K562 (cell line): ENCODE measurements around the gene TLR5. TPM values are rescaled to one million over a fixed set of nuclear protein-coding genes. Genes with fewer than 3 reads are reported as not detected.
A peak's percentile ranks its signal among the peaks of the same experiment; 100 is the strongest.

Experiments
- ATAC-seq: fragments of 200-7000 bp; cut with Tn5 transposase; 3 replicates; pipeline ENCODE4 v1.9.1; 2020; ENCODE audit warnings: moderate library complexity
- BruUV-seq: library from RNA; stranded (reverse); fragments of 400-500 nt; replicated peaks from 2 replicates; lab custom pipeline; 2021; lab: Mats Ljungman, UMichigan
- CTCF ChIA-PET: fragments of 300-600 bp; formaldehyde crosslinking; extraction: SDS; loops from one replicate; lab custom pipeline; 2021; ENCODE audit warnings: low intra/inter-chr PET ratio; lab: Yijun Ruan, JAX
- POLR2A ChIA-PET: fragments of 300-600, 350-650 bp; sonication (Branson Sonifier 250); formaldehyde crosslinking; extraction: SDS; loops from one replicate; lab custom pipeline; 2021; ENCODE audit warnings: antibody characterized with exemption, inconsistent platforms; lab: Yijun Ruan, JAX
- DNase-seq, 4 experiments: peaks; one replicate each; pipeline versions ENCODE4 v3.0.0 to v3.0.0-alpha.2; 2011 to 2018; ENCODE audit warnings: low spot score in 3 of 4, mixed read lengths in 3 of 4; ENCODE audit errors: extremely low read depth in 1 of 4
- FAIRE-seq: peaks from 2 replicates; lab custom pipeline; 2011; peaks lifted over from hg19 to GRCh38; lab: Jason Lieb, UNC
- H2AFZ ChIP-seq: 2 replicates; pipeline ENCODE4 v1.6.0; 2011; ENCODE audit warnings: low read depth, low read length, control low read depth, inconsistent platforms
- H3K27ac ChIP-seq: fragments of 200-600 bp; 3 replicates; pipeline ENCODE4 v1.8.0; 2011; ENCODE audit warnings: low read depth, mild to moderate bottlenecking, control low read depth, inconsistent platforms, low read length, moderate library complexity, mixed read lengths; ENCODE audit errors: extremely low read depth
- H3K27me3 ChIP-seq, 2 experiments: fragments of 300-600 bp in 1 of 2; 2 replicates in 1 of 2; 3 replicates in 1 of 2; pipeline versions ENCODE4 v1.6.0 to v1.8.0; 2011; ENCODE audit warnings: inconsistent platforms in 2 of 2, low read length in 2 of 2, mild to moderate bottlenecking in 1 of 2, mixed read lengths in 1 of 2, moderate library complexity in 1 of 2; ENCODE audit not compliant: control insufficient read depth in 2 of 2, insufficient read depth in 2 of 2
- H3K36me3 ChIP-seq: fragments of 300-600 bp; 3 replicates; pipeline ENCODE4 v1.8.0; 2011; ENCODE audit warnings: mild to moderate bottlenecking, low read length, inconsistent platforms; ENCODE audit not compliant: control insufficient read depth, insufficient read depth
- H3K4me1 ChIP-seq, 2 experiments: fragments of 200-600 bp in 1 of 2; replicated peaks in 1 of 2; 2 replicates in 1 of 2; 3 replicates in 1 of 2; pipeline versions ENCODE4 v1.5.1 to v1.8.0; 2011; ENCODE audit warnings: inconsistent platforms in 2 of 2, low read length in 2 of 2, mild to moderate bottlenecking in 1 of 2, mixed read lengths in 1 of 2, moderate library complexity in 1 of 2; ENCODE audit not compliant: control insufficient read depth in 2 of 2, insufficient read depth in 2 of 2
- H3K4me2 ChIP-seq: 2 replicates; pipeline ENCODE4 v1.6.1; 2011; ENCODE audit warnings: low read length, control low read depth, inconsistent platforms, mixed read lengths; ENCODE audit not compliant: insufficient read depth
- H3K4me3 ChIP-seq: fragments of 200-600 bp; sonication (generic), shearing (Covaris generic); 2 replicates; pipeline ENCODE4 v1.5.1; 2016; ENCODE audit warnings: control low read depth, inconsistent platforms
- H3K79me2 ChIP-seq: fragments of 200-600 bp; 3 replicates; pipeline ENCODE4 v1.8.0; 2011; ENCODE audit warnings: low read length, inconsistent platforms; ENCODE audit not compliant: control insufficient read depth, insufficient read depth
- H3K9ac ChIP-seq, 2 experiments: 2 replicates each; pipeline versions ENCODE4 v1.6.0 to v1.6.1; 2011; ENCODE audit warnings: low read depth in 2 of 2, low read length in 2 of 2, control low read depth in 1 of 2, inconsistent platforms in 1 of 2, mild to moderate bottlenecking in 1 of 2, mixed read lengths in 1 of 2; ENCODE audit not compliant: insufficient read depth in 1 of 2
- H3K9me1 ChIP-seq: one replicate; pipeline ENCODE4 v1.6.0; 2011; ENCODE audit warnings: inconsistent platforms, mild to moderate bottlenecking, low read length, moderate library complexity; ENCODE audit not compliant: control insufficient read depth, insufficient read depth
- H3K9me3 ChIP-seq: replicated peaks from 2 replicates; pipeline ENCODE4 v1.5.1; 2011; ENCODE audit warnings: low read depth, low read length, inconsistent platforms; ENCODE audit not compliant: control insufficient read depth, insufficient read depth
- H4K20me1 ChIP-seq: replicated peaks from 2 replicates; pipeline ENCODE4 v1.6.1; 2011; ENCODE audit warnings: low read length, inconsistent platforms, mixed read lengths; ENCODE audit not compliant: control insufficient read depth, insufficient read depth
- CBFA2T3 ChIP-seq: fragments of 450-650 bp; IDR thresholded peaks from 2 replicates; pipeline ENCODE4 v1.6.1; 2017
- EZH2 ChIP-seq: IDR thresholded peaks from 2 replicates; pipeline ENCODE4 v1.6.1; 2012; ENCODE audit warnings: low read depth, mild to moderate bottlenecking, inconsistent platforms, low read length, borderline replicate concordance
- FOXM1 ChIP-seq, 2 experiments: fragments of 450-650 bp in 1 of 2; sonication (generic) in 1 of 2; formaldehyde crosslinking in 1 of 2; IDR thresholded peaks; 2 replicates each; pipeline versions ENCODE4 v1.6.1 to v1.9.0; 2017 to 2022; ENCODE audit warnings: low read depth in 2 of 2, mild to moderate bottlenecking in 2 of 2, missing genetic modification reagents in 1 of 2, moderate library complexity in 1 of 2
- KDM5B ChIP-seq: fragments of 200-600 bp; sonication (generic); IDR thresholded peaks from 2 replicates; pipeline ENCODE4 v1.6.1; 2012; ENCODE audit warnings: low read depth, mild to moderate bottlenecking, moderate library complexity, low read length, control low read depth, inconsistent platforms; ENCODE audit not compliant: insufficient replicate concordance
- NFIC ChIP-seq: fragments of 450-650 bp; IDR thresholded peaks from 2 replicates; pipeline ENCODE4 v1.6.1; 2017; ENCODE audit warnings: mild to moderate bottlenecking, inconsistent platforms
- NFIX ChIP-seq: fragments of 250-450 bp; sonication (Bioruptor Pico); IDR thresholded peaks from 2 replicates; pipeline ENCODE4 v1.4.0; 2020; ENCODE audit warnings: low read depth, mild to moderate bottlenecking, moderate library complexity
- NR4A1 ChIP-seq, 2 experiments: fragments of 250-450 bp in 1 of 2; fragments of 450-650 bp in 1 of 2; sonication (Bioruptor Pico) in 1 of 2; IDR thresholded peaks; 2 replicates each; pipeline versions ENCODE4 v1.4.0 to v1.6.1; 2016 to 2020; ENCODE audit warnings: mild to moderate bottlenecking in 2 of 2, missing compliant biosample characterization in 1 of 2, missing genetic modification characterization in 1 of 2, moderate library complexity in 1 of 2
- RBM25 ChIP-seq: fragments of 200-400 bp; formaldehyde crosslinking; IDR thresholded peaks from 2 replicates; pipeline ENCODE4 v1.6.1; 2018; ENCODE audit warnings: low read length, low read depth, moderate library complexity; ENCODE audit not compliant: severe bottlenecking
- ZC3H11A ChIP-seq: IDR thresholded peaks from 2 replicates; pipeline ENCODE4 v1.6.1; 2012; ENCODE audit warnings: low read depth, low read length, improper control_type of control experiment
- ZFP30 ChIP-seq: fragments of 250-450 bp; sonication (Bioruptor Pico); IDR thresholded peaks from 2 replicates; pipeline ENCODE4 v1.8.0; 2022; ENCODE audit warnings: moderate library complexity, mild to moderate bottlenecking, inconsistent platforms, borderline replicate concordance
- ZNF12 ChIP-seq: sonication (generic); formaldehyde crosslinking; IDR thresholded peaks from 2 replicates; pipeline ENCODE4 v1.4.0; 2020; ENCODE audit warnings: mild to moderate bottlenecking, missing genetic modification reagents
- ZNF24 ChIP-seq: fragments of 450-650 bp; IDR thresholded peaks from 2 replicates; pipeline ENCODE4 v1.6.1; 2016
- WGBS: fragments of 100-300 bp; shearing (Covaris generic); methylation state at CpG from one replicate; pipeline ENCODE4 v1.1.6; 2016; ENCODE audit warnings: low coverage, mixed read lengths; ENCODE audit not compliant: insufficient coverage; ENCODE audit errors: missing lambda C conversion rate; 5-methylcytosine and 5-hydroxymethylcytosine counted together
- in situ Hi-C: fragments of 300-500 bp; cut with MboI; formaldehyde crosslinking; loops from 4 replicates; pipeline ENCODE4 v1.15.0; 2018; ENCODE audit warnings: inconsistent platforms, mixed read lengths
- intact Hi-C: fragments of 100-400 bp; cut with micrococcal nuclease; formaldehyde crosslinking; loops from 2 replicates; pipeline ENCODE4 v1.14.2; 2022
- polyA plus RNA-seq, 8 experiments: library from polyadenylated mRNA; depleted of rRNA in 4 of 8; stranded (reverse) in 5 of 8; unstranded in 3 of 8; fragments of >200 nt; fragmentation: Nextera tagmentation in 2 of 8; fragmentation: Illumina TruSeq in 1 of 8; extraction: Ambion mirVana in 2 of 8; extraction: Trizol in 1 of 8; gene quantifications; 2 replicates each; pipeline versions ENCODE4 v1.2.1 to v1.2.3, GENCODE V29; 2011 to 2014; ENCODE audit warnings: inconsistent platforms in 1 of 8, missing spikeins in 1 of 8
- total RNA-seq, 7 experiments: library from RNA; depleted of rRNA in 6 of 7; stranded (reverse); fragments of >200 nt in 6 of 7; fragmentation: Illumina TruSeq in 2 of 7; extraction: Trizol in 2 of 7; gene quantifications; 2 replicates each; pipeline versions ENCODE4 v1.2.1 to v1.2.3, GENCODE V29; 2011 to 2021; ENCODE audit warnings: low replicate concordance in 1 of 7
- TF ChIP-seq, protein P1 (sequence below): fragments of 250-450 bp; sonication (Bioruptor Pico); IDR thresholded peaks from 2 replicates; pipeline ENCODE4 v1.4.0; 2020; ENCODE audit warnings: mild to moderate bottlenecking, moderate library complexity

TLR5 gene
- total and polyA plus RNA-seq, 9 of the 15 experiments (the other 6 are each of a cell fraction or from before 2014, with no cell fraction given), result 0.93 to 7.4 (median 1.9) TPM

DNA sequence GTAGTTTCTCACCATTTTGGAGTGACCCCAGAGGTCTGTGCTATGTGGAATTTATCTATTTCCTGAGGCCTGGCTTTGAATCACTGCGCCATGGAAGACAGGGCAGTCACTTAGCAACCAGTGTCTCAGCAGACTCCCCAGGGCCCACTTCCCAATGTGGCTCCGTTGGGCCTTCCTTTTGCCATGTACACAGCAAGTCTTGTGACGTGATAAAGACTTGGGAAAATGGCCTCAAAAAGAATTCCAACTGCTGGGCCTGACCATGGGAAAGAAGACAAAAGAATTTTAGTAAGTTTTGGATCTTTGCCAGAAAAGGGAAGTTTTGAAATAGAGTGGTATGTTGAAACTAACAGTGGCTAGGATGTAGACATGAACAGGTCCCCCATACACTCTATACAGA, 36.2 kb downstream of the TLR5 start:
- Histone ChIP-seq H4K20me1 (no peaks in the 10 kb centered on the region), H3K9me3 (no peaks in the 10 kb centered on the region), H3K4me1 (no peaks in the 10 kb centered on the region), H3K9me1 (no peaks in the 10 kb centered on the region), H3K4me3 (no peak overlapping the region), H3K27ac (no peak overlapping the region), H3K4me2 (no peak overlapping the region), H2AFZ (no peak overlapping the region), H3K36me3 (no peaks in the 10 kb centered on the region), H3K79me2 (no peaks in the 10 kb centered on the region), H3K27me3 (peaks cover 21 to 26% of the 10 kb centered on the region in 2 experiments; a peak in 4 of 5 replicates), H3K9ac (no peak overlapping the region)
- 0% methylated on average over 3 of the region's 3 CpGs for WGBS
- BruUV-seq, result no TSS peak
- POLR2A ChIA-PET, result interaction anchor here (0.6 kb wide), 1 partner anchor 1338 kb away, joined by 3 read pairs; no protein-coding TSS in a partner anchor
- in situ Hi-C loops (no loop called here), intact Hi-C loops (no loop called here)
- no peak for DNase-seq
- CTCF ChIA-PET, result interaction anchor here (0.6 kb wide), 1 partner anchor 333 kb away, joined by 3 read pairs; no protein-coding TSS in a partner anchor
- no peak for FAIRE-seq
- no peak for TF ChIP-seq FOXM1 (IDR thresholded peaks at IDR 0.05; ENCODE audit: low read depth)
- TF ChIP-seq FOXM1 (CRISPR knock-in tag; IDR thresholded peaks at IDR 0.05; ENCODE audit: low read depth), result no peak
- 0 out of 2 replicates have a peak, but pooled peaks have one; percentile 26 for TF ChIP-seq NFIX (CRISPR knock-in tag)
- TF ChIP-seq NFIC, result peak; percentile 73
- no peak for ATAC-seq

DNA sequence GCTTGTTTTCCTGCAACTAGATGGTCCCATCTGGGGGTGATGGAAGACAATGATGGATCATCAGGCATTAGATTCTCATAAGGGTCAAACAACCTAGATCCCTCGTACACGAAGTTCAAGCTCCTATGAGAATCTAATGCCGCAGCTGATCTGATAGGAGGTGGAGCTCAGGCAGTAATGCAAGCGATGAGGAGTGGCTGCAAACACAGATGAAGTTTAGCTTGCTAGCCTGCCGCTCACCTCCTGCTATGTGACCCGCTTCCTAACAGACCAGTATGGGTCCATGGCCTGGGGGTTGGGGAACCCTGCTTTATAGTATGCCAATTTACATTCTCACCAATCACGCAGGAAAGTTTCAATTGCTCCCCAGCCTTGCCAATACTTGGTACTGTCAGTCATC, 37.5 kb downstream of the TLR5 start:
- CTCF ChIA-PET, result no interaction called here
- BruUV-seq, result no TSS peak
- no peak for FAIRE-seq
- TF ChIP-seq ZFP30 (CRISPR knock-in tag) (no peak), KDM5B (no peak), ZNF24 (no peak), CBFA2T3 (no peak), RBM25 (no peak), NR4A1 (CRISPR knock-in tag; IDR thresholded peaks at IDR 0.05) (no peak), NR4A1 (tag; IDR thresholded peaks at IDR 0.05) (no peak), ZC3H11A (no peak), EZH2 (no peak), ZNF12 (no peak)
- TF ChIP-seq, protein P1, sequence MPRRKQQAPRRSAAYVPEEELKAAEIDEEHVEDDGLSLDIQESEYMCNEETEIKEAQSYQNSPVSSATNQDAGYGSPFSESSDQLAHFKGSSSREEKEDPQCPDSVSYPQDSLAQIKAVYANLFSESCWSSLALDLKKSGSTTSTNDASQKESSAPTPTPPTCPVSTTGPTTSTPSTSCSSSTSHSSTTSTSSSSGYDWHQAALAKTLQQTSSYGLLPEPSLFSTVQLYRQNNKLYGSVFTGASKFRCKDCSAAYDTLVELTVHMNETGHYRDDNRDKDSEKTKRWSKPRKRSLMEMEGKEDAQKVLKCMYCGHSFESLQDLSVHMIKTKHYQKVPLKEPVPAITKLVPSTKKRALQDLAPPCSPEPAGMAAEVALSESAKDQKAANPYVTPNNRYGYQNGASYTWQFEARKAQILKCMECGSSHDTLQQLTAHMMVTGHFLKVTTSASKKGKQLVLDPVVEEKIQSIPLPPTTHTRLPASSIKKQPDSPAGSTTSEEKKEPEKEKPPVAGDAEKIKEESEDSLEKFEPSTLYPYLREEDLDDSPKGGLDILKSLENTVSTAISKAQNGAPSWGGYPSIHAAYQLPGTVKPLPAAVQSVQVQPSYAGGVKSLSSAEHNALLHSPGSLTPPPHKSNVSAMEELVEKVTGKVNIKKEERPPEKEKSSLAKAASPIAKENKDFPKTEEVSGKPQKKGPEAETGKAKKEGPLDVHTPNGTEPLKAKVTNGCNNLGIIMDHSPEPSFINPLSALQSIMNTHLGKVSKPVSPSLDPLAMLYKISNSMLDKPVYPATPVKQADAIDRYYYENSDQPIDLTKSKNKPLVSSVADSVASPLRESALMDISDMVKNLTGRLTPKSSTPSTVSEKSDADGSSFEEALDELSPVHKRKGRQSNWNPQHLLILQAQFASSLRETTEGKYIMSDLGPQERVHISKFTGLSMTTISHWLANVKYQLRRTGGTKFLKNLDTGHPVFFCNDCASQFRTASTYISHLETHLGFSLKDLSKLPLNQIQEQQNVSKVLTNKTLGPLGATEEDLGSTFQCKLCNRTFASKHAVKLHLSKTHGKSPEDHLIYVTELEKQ (CRISPR knock-in tag), result no peak

More for the DNA sequence above, 37.5 kb downstream of the TLR5 start:
- POLR2A ChIA-PET, result no interaction called here
- Histone ChIP-seq H3K9ac (no peak overlapping the region), H3K27me3 (peaks cover 13 to 24% of the 10 kb centered on the region in 2 experiments; a peak in 4 of 5 replicates), H3K4me1 (no peaks in the 10 kb centered on the region), H3K4me2 (no peak overlapping the region), H2AFZ (no peak overlapping the region), H3K79me2 (no peaks in the 10 kb centered on the region), H3K9me1 (no peaks in the 10 kb centered on the region), H3K4me3 (no peak overlapping the region), H4K20me1 (no peaks in the 10 kb centered on the region), H3K36me3 (no peaks in the 10 kb centered on the region), H3K27ac (no peak overlapping the region), H3K9me3 (no peaks in the 10 kb centered on the region)
- ATAC-seq (no peak), DNase-seq (no peak)
- in situ Hi-C loops, result no loop called here
- 2% methylated on average over 7 of the region's 7 CpGs for WGBS
- intact Hi-C loops, result no loop called here
